IPS-NIHi11 (cell line): ENCODE data around the gene ESR2.
"Not testable (repeated sequence)": the region's sequence is repeated elsewhere in the genome, so short reads cannot be mapped to it uniquely, and the experiment has no call there.

ENCODE experiments used
- DNase-seq: peaks from one replicate; pipeline ENCODE4 v3.0.0; 2012; ENCODE audit warnings: mixed read lengths, low spot score

The ESR2 gene

GRCh38 chr14:64196814-64197411 lies 97.3 kb downstream of the ESR2 start:
- peak; percentile 63 for DNase-seq

DNA sequence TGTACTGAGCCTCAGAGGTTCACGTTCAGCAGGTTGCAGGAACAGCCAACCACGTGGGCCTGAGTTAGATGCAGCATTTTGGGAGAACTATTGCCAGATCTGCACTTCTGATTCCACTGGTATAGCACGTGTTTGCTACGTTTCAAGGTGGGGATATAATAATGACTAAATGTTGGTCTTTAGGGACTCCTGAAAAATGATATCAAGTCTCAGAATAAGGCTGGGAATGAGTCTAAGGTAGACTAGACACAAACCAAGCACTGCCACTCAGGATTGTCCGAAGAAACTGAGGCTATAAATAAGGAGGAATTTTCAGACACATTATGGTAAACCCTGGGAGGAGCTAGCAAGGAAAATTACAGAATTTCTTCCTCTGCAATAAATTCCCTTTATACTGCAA lies 98.1 kb downstream of the ESR2 start:
- no peak for DNase-seq

GRCh38 chr14:64195199-64195598 lies 99.0 kb downstream of the ESR2 start:
- DNase-seq = no peak

DNA sequence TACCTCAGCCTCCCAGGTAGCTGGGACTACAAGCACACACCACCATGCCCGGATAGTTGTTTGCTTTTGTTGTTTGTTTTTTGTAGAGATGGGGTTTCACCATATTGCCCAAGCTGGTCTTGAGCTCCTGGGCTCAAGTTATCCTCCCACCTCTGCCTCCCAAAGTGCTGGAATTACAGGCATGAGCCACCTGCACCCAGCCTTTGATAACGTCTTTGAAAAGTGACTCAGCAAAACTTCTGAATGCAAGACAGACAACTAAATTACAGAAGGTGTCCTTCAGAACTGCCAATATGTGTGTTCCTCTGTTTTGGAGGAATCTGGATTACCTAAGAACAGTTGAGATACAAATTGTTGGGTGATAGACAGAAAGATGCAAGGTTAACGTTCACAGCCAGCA lies 99.8 kb downstream of the ESR2 start:
- DNase-seq = no peak

- DNase-seq = peak; percentile 53
Observed at GRCh38 chr14:64193821-64194220, 100.3 kb downstream of the ESR2 start.

DNA sequence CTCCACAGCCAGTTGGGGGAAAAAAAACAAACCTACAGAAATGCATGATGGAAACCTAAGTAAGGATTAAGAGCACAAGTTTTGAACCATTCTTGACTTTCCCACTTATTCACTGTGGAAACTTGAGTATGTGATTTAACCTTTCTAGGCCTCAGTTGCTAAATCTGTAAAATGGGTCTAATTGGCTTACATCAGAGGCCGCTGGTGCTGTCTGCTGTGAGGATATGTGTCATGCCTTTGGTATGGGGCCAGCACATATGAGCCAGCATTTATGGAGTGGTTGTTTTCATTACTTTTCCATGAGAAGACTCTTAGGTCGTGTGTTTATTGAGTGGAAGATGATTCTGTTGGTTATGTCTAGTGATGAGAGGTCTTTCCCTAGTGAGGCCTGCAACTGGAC lies 102.4 kb downstream of the ESR2 start:
- DNase-seq = no peak

GRCh38 chr14:64190974-64191502 lies 103.1 kb downstream of the ESR2 start:
- no peak for DNase-seq

GRCh38 chr14:64187331-64187730 lies 106.8 kb downstream of the ESR2 start:
- DNase-seq = no peak

GRCh38 chr14:64186231-64187129 lies 107.7 kb downstream of the ESR2 start:
- DNase-seq = peak; percentile 53

- DNase-seq = no peak
Observed at GRCh38 chr14:64185184-64185583, 109.0 kb downstream of the ESR2 start.

DNA sequence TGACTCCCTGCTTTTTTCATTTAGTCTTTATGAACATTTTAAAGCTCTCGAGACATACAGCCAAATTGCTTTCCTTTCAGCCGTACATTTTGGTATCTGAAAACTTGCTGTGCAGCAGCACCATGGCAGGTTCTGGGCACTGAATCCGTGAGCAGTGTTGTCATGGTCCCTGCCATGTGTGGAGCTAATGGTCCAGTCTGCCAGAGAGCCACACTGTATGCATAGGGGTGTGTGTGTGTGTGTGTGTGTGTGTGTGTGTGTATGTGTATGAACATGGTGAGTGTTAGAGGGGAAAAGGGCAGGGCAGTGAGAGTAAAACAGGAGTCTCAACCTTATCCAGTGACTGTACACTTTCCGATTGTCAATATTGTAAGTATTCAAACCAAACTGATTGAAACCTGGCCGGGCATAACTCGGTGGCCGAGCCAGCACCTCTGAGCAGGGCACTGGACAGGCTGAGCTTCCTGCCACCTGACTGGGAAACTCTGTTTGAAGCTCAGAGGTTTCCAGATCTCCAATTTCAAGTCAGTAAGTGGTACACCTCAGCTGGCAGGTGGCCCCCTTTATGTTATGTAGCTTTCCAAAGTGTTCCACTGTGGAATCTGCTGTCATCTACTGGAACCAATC lies 110.0 kb downstream of the ESR2 start:
- DNase-seq = no peak

- not testable (repeated sequence) for DNase-seq
Observed at GRCh38 chr14:64182908-64183307, 111.3 kb downstream of the ESR2 start.

GRCh38 chr14:64178814-64179213 lies 115.4 kb downstream of the ESR2 start:
- DNase-seq = no peak

- DNase-seq = no peak
Observed at GRCh38 chr14:64176330-64176729, 117.8 kb downstream of the ESR2 start.

DNA sequence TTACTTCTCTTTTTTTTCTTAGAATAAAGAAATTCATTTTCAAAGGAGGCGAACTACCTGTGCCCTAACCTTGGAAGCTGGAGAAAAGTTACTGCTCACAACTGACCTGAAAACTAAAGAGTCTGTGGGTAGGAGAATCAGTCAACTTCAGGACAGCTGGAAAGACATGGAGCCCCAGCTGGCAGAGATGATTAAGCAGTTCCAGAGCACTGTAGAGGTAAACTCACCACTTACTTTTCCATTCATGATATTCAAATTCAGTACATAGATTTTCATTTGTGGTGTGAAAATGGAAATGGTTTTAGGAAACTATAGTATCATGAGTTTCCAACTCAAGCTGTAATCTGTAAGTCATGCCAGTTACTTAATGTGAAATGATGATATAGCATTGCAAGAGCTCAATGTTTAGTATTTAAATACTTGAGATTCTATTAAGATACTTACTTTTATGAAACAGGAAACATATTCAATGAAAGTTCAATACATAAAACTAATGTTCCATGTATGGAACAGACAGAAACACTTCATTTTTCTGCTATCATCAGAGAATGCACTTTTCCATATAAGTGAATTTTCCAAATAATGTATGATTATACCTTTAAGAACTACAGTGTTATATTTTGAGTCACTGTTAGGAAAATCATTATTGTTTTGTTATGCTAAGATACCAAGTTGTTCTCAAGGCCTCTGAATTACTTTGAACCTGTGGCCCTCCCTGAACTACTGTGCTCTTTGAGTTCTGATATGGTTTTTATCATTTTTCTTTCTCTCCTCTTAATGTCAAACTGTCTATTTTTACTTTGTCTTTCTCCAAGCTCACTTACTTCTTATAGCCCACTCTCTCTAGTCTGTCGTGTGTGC lies 119.0 kb downstream of the ESR2 start:
- DNase-seq = no peak

DNA sequence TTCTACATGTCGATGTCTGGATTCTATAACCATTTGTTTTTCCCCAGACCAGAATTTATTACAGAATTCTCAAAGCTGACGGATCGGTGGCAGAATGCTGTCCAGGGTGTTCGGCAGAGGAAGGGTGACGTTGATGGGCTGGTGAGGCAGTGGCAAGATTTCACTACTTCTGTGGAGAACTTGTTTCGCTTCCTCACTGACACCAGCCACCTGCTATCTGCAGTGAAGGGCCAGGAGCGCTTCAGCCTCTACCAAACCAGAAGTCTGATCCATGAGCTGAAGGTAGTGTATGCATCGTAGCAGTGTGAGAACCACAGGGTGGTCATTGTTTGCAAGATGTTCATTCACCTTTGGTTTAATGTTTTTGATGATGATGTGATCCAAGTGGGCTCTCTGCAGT lies 124.0 kb downstream of the ESR2 start:
- no peak for DNase-seq

- DNase-seq = no peak
Observed at GRCh38 chr14:64159588-64159987, 134.6 kb downstream of the ESR2 start.

- no peak for DNase-seq
Observed at GRCh38 chr14:64158608-64159007, 135.6 kb downstream of the ESR2 start.

- DNase-seq = no peak
Observed at GRCh38 chr14:64149921-64150320, 144.2 kb downstream of the ESR2 start.

DNA sequence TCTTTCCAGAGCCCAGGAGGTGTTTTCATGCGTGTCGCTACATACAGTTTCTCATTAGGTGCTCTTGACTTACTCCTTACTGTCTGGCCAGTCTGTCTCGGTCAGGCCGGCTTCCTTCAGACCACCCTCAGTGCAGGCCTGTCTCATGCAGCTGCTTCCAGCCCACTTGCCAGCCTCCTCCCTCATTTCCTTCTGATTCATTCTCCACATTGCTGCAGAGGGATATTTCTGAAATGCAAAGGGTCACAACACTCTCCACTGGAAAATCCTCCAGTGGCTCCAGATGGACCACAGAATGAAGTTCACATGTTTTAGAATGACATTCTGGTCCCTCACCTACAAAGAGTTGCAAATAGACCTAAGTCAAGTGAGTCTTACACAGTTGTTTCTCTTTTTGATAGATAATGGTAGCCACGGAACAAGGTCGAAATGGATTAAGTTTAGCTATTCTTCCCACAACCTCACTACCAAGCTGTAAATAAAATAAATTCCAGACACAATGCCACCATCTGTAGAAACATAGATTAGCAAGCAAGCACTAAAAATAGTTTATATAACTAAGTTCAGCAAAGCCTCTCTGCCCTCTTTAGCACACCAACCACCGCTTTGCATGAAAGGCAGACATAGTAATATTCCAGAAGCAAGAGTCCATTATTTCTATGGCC lies 146.9 kb downstream of the ESR2 start:
- no peak for DNase-seq

DNA sequence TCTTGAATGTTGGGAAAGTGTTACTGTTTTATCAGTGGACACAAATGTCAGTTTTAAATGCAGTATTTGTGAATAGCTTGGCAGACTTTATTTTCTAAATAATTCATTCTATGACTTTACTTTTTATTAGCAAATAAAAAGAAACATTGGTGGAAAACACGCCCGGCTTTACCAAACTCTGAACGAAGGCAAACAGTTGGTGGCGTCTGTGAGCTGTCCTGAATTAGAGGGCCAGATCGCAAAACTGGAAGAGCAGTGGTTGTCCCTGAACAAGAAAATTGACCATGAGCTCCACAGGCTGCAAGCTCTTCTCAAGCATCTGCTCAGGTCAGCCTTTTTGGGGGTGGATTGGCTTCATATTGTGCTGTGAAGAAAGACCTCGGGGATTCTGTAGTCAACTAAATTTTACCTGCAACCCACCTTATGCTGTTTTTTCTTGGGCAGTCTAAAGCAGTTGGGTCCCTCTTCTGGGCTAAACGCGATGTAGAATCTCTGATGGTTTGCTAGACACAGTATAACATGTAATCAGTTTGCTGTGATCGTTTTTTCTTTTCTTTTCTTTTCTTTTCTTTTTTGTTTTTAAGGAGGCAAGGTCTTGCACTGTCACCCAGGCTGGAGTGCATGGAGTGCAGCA lies 156.4 kb downstream of the ESR2 start:
- peak; percentile 16 for DNase-seq
